CD4-positive, alpha-beta T cell treated with Interleukin-15 for 4 hours (primary cell): ENCODE data around the gene PREPL.
"Not testable (repeated sequence)": the region's sequence is repeated elsewhere in the genome, so short reads cannot be mapped to it uniquely, and the experiment has no call there.

Source experiments
- DNase-seq: peaks from one replicate; pipeline ENCODE4 v3.0.0-alpha.2; 2020; ENCODE audit warnings: low spot score

PREPL gene

GRCh38 chr2:44348400-44348799, 12.9 kb downstream of the PREPL start:
- DNase-seq = no peak

- no peak for DNase-seq
Measured at GRCh38 chr2:44347526-44347925, 13.8 kb downstream of the PREPL start.

- DNase-seq = peak; percentile 11
Measured at GRCh38 chr2:44342854-44343253, 18.4 kb downstream of the PREPL start.

GRCh38 chr2:44335806-44336538, 25.3 kb downstream of the PREPL start:
- DNase-seq = no peak

- DNase-seq = no peak
Measured at GRCh38 chr2:44333994-44334393, 27.3 kb downstream of the PREPL start.

GRCh38 chr2:44330801-44331200, 30.5 kb downstream of the PREPL start:
- no peak for DNase-seq

- DNase-seq = no peak
Measured at GRCh38 chr2:44329343-44329742, 32.0 kb downstream of the PREPL start.

GRCh38 chr2:44328750-44329149, 32.5 kb downstream of the PREPL start:
- no peak for DNase-seq

GRCh38 chr2:44326548-44327264, 34.6 kb downstream of the PREPL start:
- DNase-seq = no peak

GRCh38 chr2:44325897-44326296, 35.4 kb downstream of the PREPL start:
- DNase-seq = no peak

- DNase-seq = no peak
Measured at GRCh38 chr2:44324971-44325426, 36.3 kb downstream of the PREPL start.

GRCh38 chr2:44321360-44321759, 39.9 kb downstream of the PREPL start:
- no peak for DNase-seq

- DNase-seq = no peak
Measured at GRCh38 chr2:44320832-44321231, 40.5 kb downstream of the PREPL start.

GRCh38 chr2:44315945-44316344, 45.3 kb downstream of the PREPL start:
- DNase-seq = no peak

GRCh38 chr2:44314362-44314761, 46.9 kb downstream of the PREPL start:
- no peak for DNase-seq

GRCh38 chr2:44310287-44310686, 51.0 kb downstream of the PREPL start:
- DNase-seq = no peak

GRCh38 chr2:44305882-44306281, 55.4 kb downstream of the PREPL start:
- DNase-seq = no peak

- no peak for DNase-seq
Measured at GRCh38 chr2:44304258-44304657, 57.0 kb downstream of the PREPL start.

- DNase-seq = not testable (repeated sequence)
Measured at GRCh38 chr2:44303766-44304165, 57.5 kb downstream of the PREPL start.

- DNase-seq = no peak
Measured at GRCh38 chr2:44301111-44301510, 60.2 kb downstream of the PREPL start.

- DNase-seq = no peak
Measured at GRCh38 chr2:44299635-44300034, 61.7 kb downstream of the PREPL start.

- DNase-seq = no peak
Measured at GRCh38 chr2:44297431-44297830, 63.9 kb downstream of the PREPL start.

- DNase-seq = no peak
Measured at GRCh38 chr2:44296653-44297052, 64.6 kb downstream of the PREPL start.
